K562 (cell line): ENCODE measurements around the gene SUPT5H. TPM values are rescaled to one million over a fixed set of nuclear protein-coding genes. Genes with fewer than 3 reads are reported as not detected.

ENCODE experiments used
- ATAC-seq: fragments of 200-7000 bp; cut with Tn5 transposase; 3 replicates; pipeline ENCODE4 v1.9.1; 2020; ENCODE audit warnings: moderate library complexity
- BruUV-seq: library from RNA; stranded (reverse); fragments of 400-500 nt; replicated peaks from 2 replicates; lab custom pipeline; 2021; lab: Mats Ljungman, UMichigan
- CTCF ChIA-PET: fragments of 300-600 bp; formaldehyde crosslinking; extraction: SDS; loops from one replicate; lab custom pipeline; 2021; ENCODE audit warnings: low intra/inter-chr PET ratio; lab: Yijun Ruan, JAX
- POLR2A ChIA-PET: fragments of 300-600, 350-650 bp; sonication (Branson Sonifier 250); formaldehyde crosslinking; extraction: SDS; loops from one replicate; lab custom pipeline; 2021; ENCODE audit warnings: antibody characterized with exemption, inconsistent platforms; lab: Yijun Ruan, JAX
- DNase-seq, 4 experiments: peaks; one replicate each; pipeline versions ENCODE4 v3.0.0 to v3.0.0-alpha.2; 2011 to 2018; ENCODE audit warnings: low spot score in 3 of 4, mixed read lengths in 3 of 4; ENCODE audit errors: extremely low read depth in 1 of 4
- FAIRE-seq: peaks from 2 replicates; lab custom pipeline; 2011; peaks lifted over from hg19 to GRCh38; lab: Jason Lieb, UNC
- H2AFZ ChIP-seq: 2 replicates; pipeline ENCODE4 v1.6.0; 2011; ENCODE audit warnings: low read depth, low read length, control low read depth, inconsistent platforms
- H3K27ac ChIP-seq: fragments of 200-600 bp; 3 replicates; pipeline ENCODE4 v1.8.0; 2011; ENCODE audit warnings: low read depth, mild to moderate bottlenecking, control low read depth, inconsistent platforms, low read length, moderate library complexity, mixed read lengths; ENCODE audit errors: extremely low read depth
- H3K27me3 ChIP-seq, 2 experiments: fragments of 300-600 bp in 1 of 2; 2 replicates in 1 of 2; 3 replicates in 1 of 2; pipeline versions ENCODE4 v1.6.0 to v1.8.0; 2011; ENCODE audit warnings: inconsistent platforms in 2 of 2, low read length in 2 of 2, mild to moderate bottlenecking in 1 of 2, mixed read lengths in 1 of 2, moderate library complexity in 1 of 2; ENCODE audit not compliant: control insufficient read depth in 2 of 2, insufficient read depth in 2 of 2
- H3K36me3 ChIP-seq: fragments of 300-600 bp; 3 replicates; pipeline ENCODE4 v1.8.0; 2011; ENCODE audit warnings: mild to moderate bottlenecking, low read length, inconsistent platforms; ENCODE audit not compliant: control insufficient read depth, insufficient read depth
- H3K4me1 ChIP-seq, 2 experiments: fragments of 200-600 bp in 1 of 2; replicated peaks in 1 of 2; 2 replicates in 1 of 2; 3 replicates in 1 of 2; pipeline versions ENCODE4 v1.5.1 to v1.8.0; 2011; ENCODE audit warnings: inconsistent platforms in 2 of 2, low read length in 2 of 2, mild to moderate bottlenecking in 1 of 2, mixed read lengths in 1 of 2, moderate library complexity in 1 of 2; ENCODE audit not compliant: control insufficient read depth in 2 of 2, insufficient read depth in 2 of 2
- H3K4me2 ChIP-seq: 2 replicates; pipeline ENCODE4 v1.6.1; 2011; ENCODE audit warnings: low read length, control low read depth, inconsistent platforms, mixed read lengths; ENCODE audit not compliant: insufficient read depth
- H3K4me3 ChIP-seq: fragments of 200-600 bp; sonication (generic), shearing (Covaris generic); 2 replicates; pipeline ENCODE4 v1.5.1; 2016; ENCODE audit warnings: control low read depth, inconsistent platforms
- H3K79me2 ChIP-seq: fragments of 200-600 bp; 3 replicates; pipeline ENCODE4 v1.8.0; 2011; ENCODE audit warnings: low read length, inconsistent platforms; ENCODE audit not compliant: control insufficient read depth, insufficient read depth
- H3K9ac ChIP-seq, 2 experiments: 2 replicates each; pipeline versions ENCODE4 v1.6.0 to v1.6.1; 2011; ENCODE audit warnings: low read depth in 2 of 2, low read length in 2 of 2, control low read depth in 1 of 2, inconsistent platforms in 1 of 2, mild to moderate bottlenecking in 1 of 2, mixed read lengths in 1 of 2; ENCODE audit not compliant: insufficient read depth in 1 of 2
- H3K9me1 ChIP-seq: one replicate; pipeline ENCODE4 v1.6.0; 2011; ENCODE audit warnings: inconsistent platforms, mild to moderate bottlenecking, low read length, moderate library complexity; ENCODE audit not compliant: control insufficient read depth, insufficient read depth
- H3K9me3 ChIP-seq: replicated peaks from 2 replicates; pipeline ENCODE4 v1.5.1; 2011; ENCODE audit warnings: low read depth, low read length, inconsistent platforms; ENCODE audit not compliant: control insufficient read depth, insufficient read depth
- H4K20me1 ChIP-seq: replicated peaks from 2 replicates; pipeline ENCODE4 v1.6.1; 2011; ENCODE audit warnings: low read length, inconsistent platforms, mixed read lengths; ENCODE audit not compliant: control insufficient read depth, insufficient read depth
- RERE ChIP-seq: sonication (generic); formaldehyde crosslinking; IDR thresholded peaks from 2 replicates; pipeline ENCODE4 v1.8.0; 2023; ENCODE audit warnings: missing genetic modification reagents, mild to moderate bottlenecking, borderline replicate concordance
- SNIP1 ChIP-seq: fragments of 450-650 bp; IDR thresholded peaks from 2 replicates; pipeline ENCODE4 v1.7.1; 2017; ENCODE audit warnings: low read depth, mild to moderate bottlenecking
- ZBTB33 ChIP-seq: sonication (generic); formaldehyde crosslinking; IDR thresholded peaks from 2 replicates; pipeline ENCODE4 v1.8.1; 2023; ENCODE audit warnings: mild to moderate bottlenecking, missing genetic modification reagents
- ZBTB7A ChIP-seq: IDR thresholded peaks from 2 replicates; pipeline ENCODE4 v1.6.1; 2011; ENCODE audit warnings: low read depth, mild to moderate bottlenecking, low read length, moderate library complexity, borderline replicate concordance; ENCODE audit not compliant: control insufficient read depth
- ZNF764 ChIP-seq: fragments of 250-450 bp; sonication (Bioruptor Pico); IDR thresholded peaks from 2 replicates; pipeline ENCODE4 v1.4.0; 2020; ENCODE audit warnings: low read depth, mild to moderate bottlenecking, moderate library complexity
- WGBS: fragments of 100-300 bp; shearing (Covaris generic); methylation state at CpG from one replicate; pipeline ENCODE4 v1.1.6; 2016; ENCODE audit warnings: low coverage, mixed read lengths; ENCODE audit not compliant: insufficient coverage; ENCODE audit errors: missing lambda C conversion rate; 5-methylcytosine and 5-hydroxymethylcytosine counted together
- in situ Hi-C: fragments of 300-500 bp; cut with MboI; formaldehyde crosslinking; loops from 4 replicates; pipeline ENCODE4 v1.15.0; 2018; ENCODE audit warnings: inconsistent platforms, mixed read lengths
- intact Hi-C: fragments of 100-400 bp; cut with micrococcal nuclease; formaldehyde crosslinking; loops from 2 replicates; pipeline ENCODE4 v1.14.2; 2022
- polyA plus RNA-seq, 8 experiments: library from polyadenylated mRNA; depleted of rRNA in 4 of 8; stranded (reverse) in 5 of 8; unstranded in 3 of 8; fragments of >200 nt; fragmentation: Nextera tagmentation in 2 of 8; fragmentation: Illumina TruSeq in 1 of 8; extraction: Ambion mirVana in 2 of 8; extraction: Trizol in 1 of 8; gene quantifications; 2 replicates each; pipeline versions ENCODE4 v1.2.1 to v1.2.3, GENCODE V29; 2011 to 2014; ENCODE audit warnings: inconsistent platforms in 1 of 8, missing spikeins in 1 of 8
- total RNA-seq, 7 experiments: library from RNA; depleted of rRNA in 6 of 7; stranded (reverse); fragments of >200 nt in 6 of 7; fragmentation: Illumina TruSeq in 2 of 7; extraction: Trizol in 2 of 7; gene quantifications; 2 replicates each; pipeline versions ENCODE4 v1.2.1 to v1.2.3, GENCODE V29; 2011 to 2021; ENCODE audit warnings: low replicate concordance in 1 of 7
- TF ChIP-seq, protein P1 (sequence below), 3 experiments: IDR thresholded peaks in 2 of 3; conservative IDR thresholded peaks in 1 of 3; 2 replicates each; pipeline ENCODE4 v1.5.1; 2011 to 2012; ENCODE audit warnings: low read length in 3 of 3, mild to moderate bottlenecking in 3 of 3, control low read depth in 2 of 3, improper control_type of control experiment in 1 of 3, inconsistent platforms in 1 of 3, low read depth in 1 of 3, mixed read lengths in 1 of 3, moderate library complexity in 1 of 3; ENCODE audit not compliant: insufficient read depth in 2 of 3

SUPT5H gene
- total and polyA plus RNA-seq, 9 of the 15 experiments (the other 6 are each of a cell fraction or from before 2014, with no cell fraction given), result 13.3 to 85.9 (median 35.9) TPM

DNA sequence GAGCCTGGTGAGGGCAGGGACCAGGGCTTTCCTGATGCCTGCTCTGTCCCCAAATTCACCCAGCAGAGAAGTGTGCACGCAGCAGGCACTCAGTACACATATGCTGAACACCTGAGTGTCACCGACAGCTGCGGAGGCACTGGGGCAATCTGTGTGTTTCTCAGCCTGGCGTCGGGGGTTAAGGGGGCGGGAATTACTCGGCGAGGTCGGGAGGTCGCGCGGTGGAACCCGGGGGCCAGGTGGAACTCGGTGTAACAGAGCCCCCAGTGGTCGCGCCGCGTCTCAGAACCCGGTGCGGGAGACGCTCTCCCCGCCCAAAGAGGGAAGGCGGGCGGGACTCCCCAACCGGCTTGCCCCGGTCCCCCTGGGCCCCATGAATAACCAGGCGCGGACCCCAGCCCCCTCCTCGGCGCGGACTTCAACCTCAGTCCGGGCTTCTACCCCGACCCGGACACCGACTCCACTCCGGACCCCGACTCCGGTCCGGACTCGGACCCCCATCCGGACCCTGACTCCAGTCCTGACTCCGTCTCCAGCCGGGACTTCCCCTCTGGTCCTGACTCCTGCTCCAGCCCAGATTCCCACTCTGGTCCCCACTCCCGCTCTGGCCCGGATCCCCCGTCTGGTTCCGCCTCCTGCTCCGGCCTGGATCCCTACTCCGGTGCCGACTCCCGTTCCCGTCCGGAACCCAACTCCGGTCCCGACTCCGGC is 69.6 kb downstream of the SUPT5H start, which contains the start of gene SELENOV:
Gene SELENOV (plus strand): TSS at position 300 of the 711 bp plus-strand sequence. CDS start 74 bp downstream, at position 374.
- no peaks in the 10 kb centered on the region for H3K79me2 ChIP-seq
- peaks cover 4 to 19% of the 10 kb centered on the region in 2 experiments; a peak in 4 of 5 replicates for H3K27me3 ChIP-seq
- ATAC-seq (peak; percentile 27), DNase-seq (peak in 3 of 4 experiments; percentile 27 to 64 (median 60)), FAIRE-seq (no peak)
- ChIA-PET POLR2A (interaction anchor here (0.6 to 1.4 kb wide), 5 partner anchors 14 to 849 kb away, joined by 3 to 7 read pairs (median 3); partner anchors contain the start of gene RPS16), CTCF (no interaction called here)
- 30% methylated on average over 25 of the region's 56 CpGs for WGBS
- H4K20me1 ChIP-seq, result no peaks in the 10 kb centered on the region
- intact Hi-C loops (no loop called here), in situ Hi-C loops (no loop called here)
- no peak within 1 kb of the TSS for H3K4me2 ChIP-seq
- H3K4me3 ChIP-seq, result no peak within 1 kb of the TSS
- no peak within 1 kb of the TSS for H3K27ac ChIP-seq
- H3K4me1 ChIP-seq, result peaks cover 15 to 29% of the 10 kb centered on the region in 2 experiments; a peak in 4 of 5 replicates
- BruUV-seq, result no TSS peak
- H3K36me3 ChIP-seq, result no peaks in the 10 kb centered on the region
- H3K9me3 ChIP-seq, result no peaks in the 10 kb centered on the region
- peak within 1 kb of the TSS in 1 of 2 experiments; percentile 10; a peak in 2 of 4 replicates for H3K9ac ChIP-seq
- no peak within 1 kb of the TSS for H2AFZ ChIP-seq
- no peaks in the 10 kb centered on the region for H3K9me1 ChIP-seq
- TF ChIP-seq, protein P1, sequence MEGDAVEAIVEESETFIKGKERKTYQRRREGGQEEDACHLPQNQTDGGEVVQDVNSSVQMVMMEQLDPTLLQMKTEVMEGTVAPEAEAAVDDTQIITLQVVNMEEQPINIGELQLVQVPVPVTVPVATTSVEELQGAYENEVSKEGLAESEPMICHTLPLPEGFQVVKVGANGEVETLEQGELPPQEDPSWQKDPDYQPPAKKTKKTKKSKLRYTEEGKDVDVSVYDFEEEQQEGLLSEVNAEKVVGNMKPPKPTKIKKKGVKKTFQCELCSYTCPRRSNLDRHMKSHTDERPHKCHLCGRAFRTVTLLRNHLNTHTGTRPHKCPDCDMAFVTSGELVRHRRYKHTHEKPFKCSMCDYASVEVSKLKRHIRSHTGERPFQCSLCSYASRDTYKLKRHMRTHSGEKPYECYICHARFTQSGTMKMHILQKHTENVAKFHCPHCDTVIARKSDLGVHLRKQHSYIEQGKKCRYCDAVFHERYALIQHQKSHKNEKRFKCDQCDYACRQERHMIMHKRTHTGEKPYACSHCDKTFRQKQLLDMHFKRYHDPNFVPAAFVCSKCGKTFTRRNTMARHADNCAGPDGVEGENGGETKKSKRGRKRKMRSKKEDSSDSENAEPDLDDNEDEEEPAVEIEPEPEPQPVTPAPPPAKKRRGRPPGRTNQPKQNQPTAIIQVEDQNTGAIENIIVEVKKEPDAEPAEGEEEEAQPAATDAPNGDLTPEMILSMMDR (IDR thresholded peaks at IDR 0.05 in 2 of 3, conservative IDR thresholded peaks at IDR 0.05 in 1 of 3; ENCODE audit: insufficient read depth in 2 of 3, low read depth in 1 of 3, low read length in 3 of 3), result peak in 2 of 3 experiments; percentile 6 to 32; a peak in 2 of 6 replicates
- peak; percentile 66; the same call in 1 of the 2 replicates for TF ChIP-seq ZBTB7A
- TF ChIP-seq ZBTB33 (CRISPR knock-in tag), result peak; percentile 41; the same call in 1 of the 2 replicates
- TF ChIP-seq RERE (CRISPR knock-in tag), result no peak
- TF ChIP-seq ZNF764, result no peak
- TF ChIP-seq SNIP1, result no peak
